Body of pancreas (tissue), 4 donors: ENCODE results near the gene MYBL2.

Source experiments
- POLR2A ChIP-seq, 3 donors: fragments of 450-650 bp; IDR thresholded peaks; one replicate each; pipeline ENCODE4 v1.6.1; 2016; ENCODE audit warnings: antibody characterized with exemption in 3 of 3, mild to moderate bottlenecking in 2 of 3
- TF ChIP-seq, protein P1 (sequence below), 7 experiments: fragments of 450-650 bp in 4 of 7; fragments of 200-600 bp in 3 of 7; sonication (generic) in 3 of 7; IDR thresholded peaks; one replicate each; pipeline ENCODE4 v1.5.1; 2016 to 2019; ENCODE audit warnings: antibody characterized with exemption in 7 of 7

DNA sequence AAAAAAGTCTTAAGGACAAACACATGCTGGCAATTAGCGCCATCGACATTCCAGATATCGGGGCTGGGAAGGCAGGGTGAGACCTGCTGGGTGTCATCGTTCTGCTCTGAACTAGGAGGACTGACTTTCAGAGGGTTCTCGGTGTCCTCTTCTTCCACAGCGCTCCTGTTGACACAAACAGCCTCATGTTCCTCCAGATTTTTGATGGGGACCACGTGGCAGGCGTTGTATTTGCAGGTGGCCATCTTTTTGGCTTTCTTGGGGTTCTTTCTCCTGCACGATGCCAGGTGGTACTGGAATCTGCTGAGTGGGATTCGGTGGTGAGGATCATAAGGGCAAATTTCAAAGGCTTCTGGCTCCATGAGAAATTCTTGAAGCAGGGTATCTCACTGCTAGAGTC lies 59.4 kb downstream of the MYBL2 start:
- TF ChIP-seq, protein P1, sequence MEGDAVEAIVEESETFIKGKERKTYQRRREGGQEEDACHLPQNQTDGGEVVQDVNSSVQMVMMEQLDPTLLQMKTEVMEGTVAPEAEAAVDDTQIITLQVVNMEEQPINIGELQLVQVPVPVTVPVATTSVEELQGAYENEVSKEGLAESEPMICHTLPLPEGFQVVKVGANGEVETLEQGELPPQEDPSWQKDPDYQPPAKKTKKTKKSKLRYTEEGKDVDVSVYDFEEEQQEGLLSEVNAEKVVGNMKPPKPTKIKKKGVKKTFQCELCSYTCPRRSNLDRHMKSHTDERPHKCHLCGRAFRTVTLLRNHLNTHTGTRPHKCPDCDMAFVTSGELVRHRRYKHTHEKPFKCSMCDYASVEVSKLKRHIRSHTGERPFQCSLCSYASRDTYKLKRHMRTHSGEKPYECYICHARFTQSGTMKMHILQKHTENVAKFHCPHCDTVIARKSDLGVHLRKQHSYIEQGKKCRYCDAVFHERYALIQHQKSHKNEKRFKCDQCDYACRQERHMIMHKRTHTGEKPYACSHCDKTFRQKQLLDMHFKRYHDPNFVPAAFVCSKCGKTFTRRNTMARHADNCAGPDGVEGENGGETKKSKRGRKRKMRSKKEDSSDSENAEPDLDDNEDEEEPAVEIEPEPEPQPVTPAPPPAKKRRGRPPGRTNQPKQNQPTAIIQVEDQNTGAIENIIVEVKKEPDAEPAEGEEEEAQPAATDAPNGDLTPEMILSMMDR (IDR thresholded peaks at IDR 0.05): no peak
- no peak for TF ChIP-seq POLR2A (IDR thresholded peaks at IDR 0.05)
